Uterus (tissue), 4 donors: Measurements from ENCODE around the gene KIAA1217. TPM values are rescaled to one million over a fixed set of nuclear protein-coding genes. Genes with fewer than 3 reads are reported as not detected.
"Not testable (repeated sequence)": the region's sequence is repeated elsewhere in the genome, so short reads cannot be mapped to it uniquely, and the experiment has no call there.

Experiments used
- DNase-seq, 2 donors: peaks; one replicate each; pipeline ENCODE4 v3.0.0-alpha.2; 2019 to 2020
- H3K27ac ChIP-seq, 2 donors: fragments of 200-600 bp; sonication (generic); 1 replicate in 1 of 2; 2 replicates in 1 of 2; pipeline ENCODE4 v1.5.1; 2016 to 2018
- H3K27me3 ChIP-seq, 2 donors: fragments of 200-600 bp; sonication (generic); one replicate each; pipeline ENCODE4 v1.5.1; 2018 to 2019; ENCODE audit warnings: control low read depth in 1 of 2
- H3K36me3 ChIP-seq, 2 donors: fragments of 200-600 bp; sonication (generic); one replicate each; pipeline ENCODE4 v1.5.1; 2019; ENCODE audit warnings: control low read depth in 1 of 2
- H3K4me1 ChIP-seq, 2 donors: fragments of 200-600 bp; sonication (generic); one replicate each; pipeline ENCODE4 v1.5.1; 2018 to 2019; ENCODE audit warnings: control low read depth in 1 of 2
- H3K4me3 ChIP-seq, 2 donors: fragments of 200-600 bp; sonication (generic); 1 replicate in 1 of 2; 2 replicates in 1 of 2; pipeline ENCODE4 v1.5.1; 2018 to 2019; ENCODE audit warnings: mild to moderate bottlenecking in 1 of 2
- H3K9me3 ChIP-seq, 2 donors: fragments of 200-600 bp; sonication (generic); one replicate each; pipeline ENCODE4 v1.5.1; 2019; ENCODE audit warnings: control low read depth in 1 of 2
- POLR2A ChIP-seq, 2 donors: fragments of 450-650 bp; IDR thresholded peaks; one replicate each; pipeline ENCODE4 v1.6.1; 2016; ENCODE audit warnings: antibody characterized with exemption in 2 of 2, mild to moderate bottlenecking in 1 of 2, moderate library complexity in 1 of 2
- intact Hi-C: fragments of 100-400 bp; cut with DNase I; formaldehyde crosslinking; loops from one replicate; pipeline ENCODE4 v1.15.1; 2023; ENCODE audit warnings: low total_unique reads
- total RNA-seq, 4 donors: library from RNA; depleted of rRNA in 3 of 4; stranded (reverse); fragments of >200 nt in 3 of 4; gene quantifications; one replicate each; pipeline versions ENCODE4 v1.1.0 to v1.2.4, GENCODE V29; 2014 to 2023
- TF ChIP-seq, protein P1 (sequence below), 4 experiments: fragments of 200-600 bp in 2 of 4; fragments of 450-650 bp in 2 of 4; sonication (generic) in 2 of 4; IDR thresholded peaks; one replicate each; pipeline ENCODE4 v1.5.1; 2016 to 2019; ENCODE audit warnings: antibody characterized with exemption in 4 of 4, mild to moderate bottlenecking in 2 of 4, moderate library complexity in 1 of 4
- donor health status: DM: yes; HTN: yes; CAD: no.

KIAA1217 gene
- total RNA-seq, 4 donors from 2014 or later, result 3.5 to 38.2 (median 11.6) TPM

DNA sequence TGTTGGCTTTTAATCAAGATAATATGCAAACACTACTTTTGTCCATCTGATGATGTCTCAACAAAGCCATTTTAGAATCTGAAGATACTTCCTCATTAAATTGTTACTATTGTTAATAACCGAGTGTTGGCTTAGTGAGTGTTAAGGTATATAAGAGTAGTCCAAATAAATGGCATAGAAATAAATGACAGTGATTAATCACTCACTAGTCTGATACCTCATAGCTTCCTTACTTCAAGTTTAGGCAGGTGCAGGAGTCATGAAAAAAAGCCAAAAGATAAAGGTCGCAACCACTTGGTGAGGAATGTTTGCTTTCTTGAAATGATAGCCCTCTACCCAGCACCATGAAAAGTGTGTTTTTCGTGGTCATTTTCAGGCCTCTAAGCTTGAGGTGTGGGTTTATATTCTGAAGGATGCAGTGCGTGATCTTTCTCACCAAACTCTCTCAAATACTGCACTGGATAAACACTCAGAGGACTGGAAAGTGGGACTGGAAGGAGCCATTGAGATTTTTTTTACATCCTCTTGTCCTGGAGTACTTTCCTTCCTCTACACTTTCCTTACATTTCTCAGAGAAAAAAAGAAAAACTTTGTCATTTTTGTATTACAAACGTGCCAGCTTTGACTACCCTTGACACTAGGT, 138.1 kb downstream of the KIAA1217 start:
- intact Hi-C loops, result no loop called here
- no peaks in the 10 kb centered on the region for H3K36me3 ChIP-seq
- no peaks in the 10 kb centered on the region for H3K27me3 ChIP-seq
- no peak overlapping the region for H3K27ac ChIP-seq
- no peak overlapping the region for H3K4me3 ChIP-seq
- no peaks in the 10 kb centered on the region for H3K9me3 ChIP-seq
- no peaks in the 10 kb centered on the region for H3K4me1 ChIP-seq
- DNase-seq, result no peak
- TF ChIP-seq, protein P1, sequence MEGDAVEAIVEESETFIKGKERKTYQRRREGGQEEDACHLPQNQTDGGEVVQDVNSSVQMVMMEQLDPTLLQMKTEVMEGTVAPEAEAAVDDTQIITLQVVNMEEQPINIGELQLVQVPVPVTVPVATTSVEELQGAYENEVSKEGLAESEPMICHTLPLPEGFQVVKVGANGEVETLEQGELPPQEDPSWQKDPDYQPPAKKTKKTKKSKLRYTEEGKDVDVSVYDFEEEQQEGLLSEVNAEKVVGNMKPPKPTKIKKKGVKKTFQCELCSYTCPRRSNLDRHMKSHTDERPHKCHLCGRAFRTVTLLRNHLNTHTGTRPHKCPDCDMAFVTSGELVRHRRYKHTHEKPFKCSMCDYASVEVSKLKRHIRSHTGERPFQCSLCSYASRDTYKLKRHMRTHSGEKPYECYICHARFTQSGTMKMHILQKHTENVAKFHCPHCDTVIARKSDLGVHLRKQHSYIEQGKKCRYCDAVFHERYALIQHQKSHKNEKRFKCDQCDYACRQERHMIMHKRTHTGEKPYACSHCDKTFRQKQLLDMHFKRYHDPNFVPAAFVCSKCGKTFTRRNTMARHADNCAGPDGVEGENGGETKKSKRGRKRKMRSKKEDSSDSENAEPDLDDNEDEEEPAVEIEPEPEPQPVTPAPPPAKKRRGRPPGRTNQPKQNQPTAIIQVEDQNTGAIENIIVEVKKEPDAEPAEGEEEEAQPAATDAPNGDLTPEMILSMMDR (IDR thresholded peaks at IDR 0.05), result no peak
- no peak for TF ChIP-seq POLR2A (IDR thresholded peaks at IDR 0.05)

DNA sequence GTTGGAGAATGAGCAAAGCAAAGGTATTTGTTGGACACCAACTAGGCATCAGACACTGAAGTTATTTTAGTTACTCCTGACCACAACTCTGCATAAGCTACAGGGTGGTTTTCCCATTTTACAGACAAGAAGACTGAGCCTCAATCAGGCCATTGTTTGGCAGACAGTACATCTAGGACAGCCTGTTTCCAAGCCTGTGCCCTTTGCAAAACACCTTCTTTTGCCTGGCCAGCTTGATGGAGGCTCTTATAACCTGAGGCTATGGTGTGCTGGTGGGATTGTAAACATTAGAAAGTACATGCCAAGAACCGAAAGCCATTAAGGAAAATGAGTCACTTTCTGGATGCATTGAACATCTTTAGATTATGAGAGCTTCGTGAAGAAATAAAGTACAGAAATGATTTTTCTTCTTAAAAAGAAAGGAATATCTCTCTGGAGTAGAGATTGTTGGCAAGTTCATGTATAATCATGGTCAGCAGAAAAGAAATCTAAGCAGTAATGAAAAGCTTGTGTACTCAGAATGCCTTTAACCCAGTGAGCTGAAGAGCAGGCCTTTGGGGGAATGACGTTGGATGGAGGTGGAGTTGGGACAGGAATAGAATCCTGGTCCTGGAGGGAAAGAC, 140.6 kb downstream of the KIAA1217 start:
- Histone ChIP-seq H3K27ac (no peak overlapping the region), H3K36me3 (no peaks in the 10 kb centered on the region), H3K4me3 (no peak overlapping the region), H3K9me3 (no peaks in the 10 kb centered on the region), H3K27me3 (no peaks in the 10 kb centered on the region), H3K4me1 (no peaks in the 10 kb centered on the region)
- intact Hi-C loops, result no loop called here
- TF ChIP-seq, protein P1 (IDR thresholded peaks at IDR 0.05), result no peak
- TF ChIP-seq POLR2A (IDR thresholded peaks at IDR 0.05), result no peak
- no peak for DNase-seq

DNA sequence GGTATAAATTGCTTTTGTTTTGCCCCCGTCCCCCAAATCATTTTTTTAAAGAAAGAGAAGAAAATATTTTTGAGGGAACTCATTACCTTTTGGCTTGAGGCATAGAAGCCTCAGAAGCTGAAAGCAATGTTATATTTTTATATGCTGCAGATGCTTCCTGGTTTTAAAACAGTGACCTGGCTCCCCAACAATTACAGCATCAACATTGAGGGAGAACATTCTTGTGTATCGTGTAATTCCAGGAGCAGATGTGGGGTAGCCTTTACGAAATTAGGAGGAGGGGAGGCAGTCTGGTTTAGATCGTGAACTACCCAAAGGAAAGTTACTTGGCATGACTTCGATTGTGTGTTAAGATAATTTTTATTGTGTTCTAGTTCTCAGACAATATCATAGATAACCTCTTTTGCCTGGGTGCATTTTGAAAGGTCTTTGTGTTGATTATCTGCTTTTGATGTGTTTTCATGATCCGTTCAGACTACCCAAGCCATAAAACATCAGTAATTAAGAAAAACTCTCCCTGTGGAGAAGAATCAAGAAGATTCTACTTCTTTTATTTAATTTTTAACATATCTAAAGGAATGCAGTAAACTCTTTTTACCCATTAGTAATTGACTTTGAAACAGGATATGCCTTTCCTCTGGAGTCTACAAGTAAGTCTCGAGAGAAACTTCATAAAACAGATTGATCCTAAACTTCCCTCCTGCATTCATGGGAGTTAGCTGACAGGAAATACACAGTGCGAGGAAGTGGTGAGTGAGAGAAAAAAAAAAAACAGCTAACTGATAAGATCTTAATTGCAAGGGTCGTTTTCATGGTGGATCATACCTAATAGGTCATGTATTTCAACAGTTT, 141.4 kb downstream of the KIAA1217 start:
- TF ChIP-seq POLR2A (IDR thresholded peaks at IDR 0.05), result no peak
- TF ChIP-seq, protein P1 (IDR thresholded peaks at IDR 0.05), result no peak
- Histone ChIP-seq H3K4me1 (no peaks in the 10 kb centered on the region), H3K36me3 (no peaks in the 10 kb centered on the region), H3K9me3 (no peaks in the 10 kb centered on the region), H3K27me3 (no peaks in the 10 kb centered on the region), H3K4me3 (no peak overlapping the region), H3K27ac (no peak overlapping the region)
- intact Hi-C loops, result no loop called here
- no peak for DNase-seq

DNA sequence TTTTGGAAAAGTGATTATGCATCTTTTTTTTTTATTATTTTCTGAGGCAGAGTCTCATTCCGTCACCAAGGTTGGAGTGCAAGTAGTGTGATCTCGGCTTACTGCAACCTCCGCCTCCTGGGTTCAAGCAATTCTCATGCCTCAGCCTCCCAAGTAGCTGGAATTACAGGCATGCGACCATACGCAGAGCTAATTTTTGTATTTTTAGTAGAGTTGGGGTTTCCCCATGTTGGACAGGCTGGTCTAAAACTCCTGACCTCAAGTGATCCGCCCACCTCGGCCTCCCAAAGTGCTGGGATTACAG, 141.9 kb downstream of the KIAA1217 start:
- H3K4me1 ChIP-seq, H3K9me3 ChIP-seq, H3K36me3 ChIP-seq, DNase-seq, H3K27ac ChIP-seq, intact Hi-C loops, H3K4me3 ChIP-seq, H3K27me3 ChIP-seq: not testable (repeated sequence)

DNA sequence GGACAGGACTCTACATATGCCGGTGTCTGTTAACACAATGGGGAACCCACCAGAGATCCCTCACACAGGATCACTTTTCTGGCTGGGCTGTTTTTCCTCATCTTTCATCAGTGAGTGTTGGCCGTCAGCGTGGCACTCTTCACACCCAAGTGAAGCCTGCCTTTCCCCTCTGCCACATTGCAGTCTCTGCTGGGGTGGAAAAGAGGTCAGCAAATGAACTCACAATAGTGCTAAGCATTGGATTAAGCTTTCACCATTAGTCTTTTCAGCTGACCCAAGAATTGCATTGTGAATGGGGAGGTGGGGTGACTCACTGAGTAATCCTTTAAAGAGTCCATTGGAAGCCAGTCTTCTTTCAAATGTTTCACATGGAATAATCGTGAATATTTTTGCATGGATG, 143.0 kb downstream of the KIAA1217 start:
- intact Hi-C loops, result no loop called here
- no peaks in the 10 kb centered on the region for H3K4me1 ChIP-seq
- no peaks in the 10 kb centered on the region for H3K36me3 ChIP-seq
- TF ChIP-seq, protein P1 (IDR thresholded peaks at IDR 0.05), result no peak
- no peak for TF ChIP-seq POLR2A (IDR thresholded peaks at IDR 0.05)
- no peak for DNase-seq
- no peaks in the 10 kb centered on the region for H3K27me3 ChIP-seq
- H3K4me3 ChIP-seq, result no peak overlapping the region
- H3K27ac ChIP-seq, result no peak overlapping the region
- H3K9me3 ChIP-seq, result no peaks in the 10 kb centered on the region
